ENCODE measurements around the gene NAA80. TPM values are rescaled to one million over a fixed set of nuclear protein-coding genes. Genes with fewer than 3 reads are reported as not detected.

Gene NAA80
- total RNA-seq, 1 experiment from 2014 or later = 6.0 TPM

- Histone ChIP-seq H3K14ac (ENCODE audit: insufficient read depth, low read length) (no peak overlapping the region), H3K27me3 (ENCODE audit: insufficient read depth, low read length) (peaks cover 16% of the 10 kb centered on the region; the same call in 1 of the 2 replicates), H2BK15ac (ENCODE audit: low read depth, low read length) (no peak overlapping the region), H3K56ac (ENCODE audit: insufficient read length, low read depth, low read length) (no peak overlapping the region), H4K8ac (replicated peaks; ENCODE audit: insufficient read length, low read depth, low read length) (no peak overlapping the region), H3K79me1 (ENCODE audit: insufficient read depth, low read depth, low read length, poor library complexity, severe bottlenecking) (no peaks in the 10 kb centered on the region), H2AK5ac (ENCODE audit: insufficient read length, low read length) (no peak overlapping the region), H2BK20ac (ENCODE audit: low read depth, low read length, poor library complexity, severe bottlenecking) (no peak overlapping the region), H2AFZ (ENCODE audit: low read length) (no peak overlapping the region), H3K9me3 (ENCODE audit: control insufficient read depth, low read depth, low read length) (no peaks in the 10 kb centered on the region), H3K23me2 (ENCODE audit: insufficient read length, low read depth, low read length, poor library complexity, severe bottlenecking) (peaks cover 10% of the 10 kb centered on the region), H3K4me1 (ENCODE audit: insufficient read depth, low read length) (no peaks in the 10 kb centered on the region), H3K4ac (ENCODE audit: low read depth, low read length) (no peak overlapping the region), H3T11ph (ENCODE audit: low read length) (no peak overlapping the region), H2BK5ac (ENCODE audit: insufficient read length, low read length) (no peak overlapping the region), H3K27ac (ENCODE audit: insufficient read length, low read depth, low read length) (no peak overlapping the region), H3K9ac (ENCODE audit: extremely low read depth, insufficient read length, low read length) (no peak overlapping the region), H3K79me2 (ENCODE audit: insufficient read depth, low read length) (no peaks in the 10 kb centered on the region), H3K18ac (ENCODE audit: insufficient read length, low read depth, low read length) (no peak overlapping the region), H3K4me2 (ENCODE audit: insufficient read depth, insufficient read length, low read length) (peak overlapping the region; percentile 31), H4K91ac (ENCODE audit: insufficient read length, low read depth, low read length) (no peak overlapping the region), H4K20me1 (ENCODE audit: control insufficient read depth, insufficient read depth, insufficient read length) (no peaks in the 10 kb centered on the region), H2BK12ac (ENCODE audit: insufficient read length, low read depth, low read length) (no peak overlapping the region), H2BK120ac (ENCODE audit: low read depth, low read length, poor library complexity, severe bottlenecking) (no peak overlapping the region), H3K23ac (ENCODE audit: insufficient read length, low read depth, low read length) (no peak overlapping the region), H4K5ac (ENCODE audit: insufficient read length, low read depth, low read length) (no peak overlapping the region)
- peaks cover 27 to 38% of the 10 kb centered on the region in 2 experiments for H3K4me1 Mint-ChIP-seq
- H3K27ac Mint-ChIP-seq = no peak overlapping the region
- no peaks in the 10 kb centered on the region; a peak in 1 of 7 replicates for H3K36me3 Mint-ChIP-seq (ENCODE audit: insufficient read depth in 1 of 3, low read depth in 3 of 3)
- H3K27me3 Mint-ChIP-seq (ENCODE audit: low read depth) = peaks cover 59% of the 10 kb centered on the region
- no peaks in the 10 kb centered on the region; a peak in 1 of 5 replicates for H3K9me3 Mint-ChIP-seq
- WGBS (ENCODE audit: extremely low coverage, insufficient read length, low lambda C conversion rate) = no CpG with 5 or more reads among the region's 26 CpGs
- peak overlapping the region; percentile 57 to 78 for H3K4me3 Mint-ChIP-seq
- peak; percentile 97 for TF ChIP-seq CTCF (conservative IDR thresholded peaks at IDR 0.05)
- DNase-seq = peak; percentile 91
Observed at GRCh38 chr3:50274371-50275104, 24.7 kb downstream of the NAA80 start.

Measured in H9 (cell line).